SK-N-MC (cell line): ENCODE results near the gene NPAS4.

ENCODE experiments used
- DNase-seq: peaks from one replicate; pipeline ENCODE4 v3.0.0-alpha.2; 2011; ENCODE audit warnings: low read depth, low spot score
- H3K27ac ChIP-seq: fragments of 200-600 bp; sonication (generic); 2 replicates; pipeline ENCODE4 v1.5.1; 2016; ENCODE audit warnings: mixed run types
- H3K36me3 ChIP-seq: fragments of 200-600 bp; sonication (generic); 2 replicates; pipeline ENCODE4 v1.6.1; 2017; ENCODE audit warnings: antibody characterized with exemption, low read length, mixed read lengths; ENCODE audit not compliant: insufficient read depth
- H3K4me3 ChIP-seq: fragments of 200-600 bp; sonication (generic); 2 replicates; pipeline ENCODE4 v1.5.1; 2016
- H3K9ac ChIP-seq: fragments of 200-600 bp; sonication (generic); 2 replicates; pipeline ENCODE4 v1.8.0; 2017; ENCODE audit warnings: mixed run types, mixed read lengths; ENCODE audit not compliant: insufficient read length
- H3K9me3 ChIP-seq: fragments of 200-600 bp; sonication (generic); 2 replicates; pipeline ENCODE4 v1.6.1; 2017; ENCODE audit warnings: low read depth, mild to moderate bottlenecking, antibody characterized with exemption, low read length, moderate library complexity, mixed read lengths
- EZH2 ChIP-seq: fragments of 200-600 bp; sonication (generic); IDR thresholded peaks from one replicate; pipeline ENCODE4 v1.6.1; 2017; ENCODE audit warnings: antibody characterized with exemption
- FOXP2 ChIP-seq: optimal IDR thresholded peaks from 2 replicates; pipeline ENCODE3; 2011; ENCODE audit warnings: mild to moderate bottlenecking, moderate library complexity; ENCODE audit not compliant: insufficient read depth; ENCODE audit errors: extremely low read length, control extremely low read depth
- POLR2AphosphoS5 ChIP-seq: IDR thresholded peaks from 2 replicates; pipeline ENCODE4 v1.6.1; 2012; ENCODE audit warnings: mild to moderate bottlenecking, low read depth, low read length, borderline replicate concordance

The NPAS4 gene

DNA sequence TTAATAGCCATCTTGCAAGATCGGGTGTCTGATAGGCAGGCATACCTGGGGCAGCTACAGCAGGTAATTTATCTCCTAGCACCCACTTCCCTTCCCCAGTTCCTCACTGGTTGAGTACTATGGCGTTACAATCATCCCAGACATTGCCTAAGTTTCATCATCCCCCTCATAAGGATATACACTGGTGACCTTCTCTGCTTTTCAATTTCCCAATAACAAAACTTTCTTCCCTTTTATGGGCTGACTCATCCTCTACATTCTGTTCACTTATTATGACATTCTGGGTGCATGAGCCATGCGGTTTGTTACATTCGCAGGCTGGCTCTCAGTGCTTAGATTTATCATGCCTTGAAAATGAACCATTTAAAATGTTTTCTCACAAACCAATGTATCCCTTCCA lies 22.8 kb downstream of the NPAS4 start:
- H3K27ac ChIP-seq: no peak overlapping the region
- DNase-seq: no peak
- no peak overlapping the region for H3K4me3 ChIP-seq
- H3K9me3 ChIP-seq: no peaks in the 10 kb centered on the region
- TF ChIP-seq POLR2AphosphoS5: no peak
- no peak for TF ChIP-seq FOXP2
- TF ChIP-seq EZH2: no peak
- H3K36me3 ChIP-seq: no peaks in the 10 kb centered on the region
- no peak overlapping the region for H3K9ac ChIP-seq

DNA sequence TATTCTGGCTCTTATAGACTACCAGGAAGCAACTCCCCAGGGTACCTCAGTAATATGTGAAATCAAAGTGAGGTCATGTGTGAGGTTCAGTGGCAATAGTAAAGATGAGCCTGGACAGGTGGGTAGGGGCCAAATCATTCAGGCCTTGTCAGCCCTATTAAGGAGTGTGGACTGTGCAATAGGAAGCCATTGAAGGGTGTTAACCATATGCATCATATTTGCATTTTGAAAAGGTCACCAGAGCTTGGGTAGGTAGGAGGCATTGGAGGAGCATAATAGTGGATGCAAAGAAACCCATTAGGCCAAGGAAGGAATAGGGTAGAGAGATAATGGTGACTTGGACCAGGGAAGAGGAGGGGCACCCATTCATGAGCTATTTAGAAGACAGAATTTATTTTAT lies 26.2 kb downstream of the NPAS4 start:
- no peak overlapping the region for H3K27ac ChIP-seq
- no peak for TF ChIP-seq FOXP2
- no peak for TF ChIP-seq EZH2
- TF ChIP-seq POLR2AphosphoS5: no peak
- no peak overlapping the region for H3K4me3 ChIP-seq
- no peaks in the 10 kb centered on the region for H3K9me3 ChIP-seq
- no peaks in the 10 kb centered on the region for H3K36me3 ChIP-seq
- no peak for DNase-seq
- no peak overlapping the region for H3K9ac ChIP-seq

DNA sequence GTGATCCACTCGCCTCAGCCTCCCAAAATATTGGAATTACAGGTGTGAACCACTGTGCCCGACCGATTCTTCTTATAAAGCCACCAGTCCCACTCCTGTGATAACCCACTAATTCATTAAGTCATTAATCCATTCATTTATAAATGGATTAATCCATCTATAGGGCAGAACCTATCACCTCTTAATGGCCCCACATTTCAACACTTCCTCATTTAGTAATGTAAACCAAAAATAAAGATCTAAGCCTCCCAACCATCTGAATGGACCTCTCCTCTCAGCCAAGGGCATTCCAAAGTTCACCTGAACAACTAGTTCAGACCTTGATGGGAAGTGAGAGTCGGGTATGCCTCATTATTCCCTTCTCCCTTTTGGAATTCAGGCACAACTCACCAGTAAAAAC lies 27.7 kb downstream of the NPAS4 start:
- H3K4me3 ChIP-seq: no peak overlapping the region
- H3K27ac ChIP-seq: no peak overlapping the region
- H3K9me3 ChIP-seq: no peaks in the 10 kb centered on the region
- no peaks in the 10 kb centered on the region for H3K36me3 ChIP-seq
- H3K9ac ChIP-seq: no peak overlapping the region
- DNase-seq: no peak
- TF ChIP-seq EZH2 (no peak), FOXP2 (no peak), POLR2AphosphoS5 (no peak)

DNA sequence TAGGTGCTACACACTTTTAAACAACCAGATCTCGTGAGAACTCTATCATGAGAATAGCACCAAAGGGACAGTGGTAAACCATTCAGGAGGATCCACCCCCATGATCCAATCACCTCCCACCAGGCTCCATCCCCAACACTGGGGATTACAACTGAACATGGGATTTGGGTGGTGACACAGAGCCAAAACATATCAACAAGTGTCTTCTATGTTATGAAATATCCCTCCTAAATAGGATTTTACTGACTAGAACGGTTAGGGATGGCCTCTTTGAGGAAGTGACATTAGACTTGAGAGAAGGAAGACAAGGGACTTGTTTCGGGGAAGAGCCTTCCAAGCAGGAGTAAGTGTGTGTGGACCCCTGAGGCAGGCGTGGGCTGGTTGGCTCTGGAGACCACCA lies 29.7 kb downstream of the NPAS4 start:
- Histone ChIP-seq H3K27ac (no peak overlapping the region), H3K4me3 (no peak overlapping the region), H3K9me3 (no peaks in the 10 kb centered on the region), H3K36me3 (no peaks in the 10 kb centered on the region), H3K9ac (no peak overlapping the region)
- DNase-seq: no peak
- TF ChIP-seq EZH2 (no peak), POLR2AphosphoS5 (no peak), FOXP2 (no peak)

DNA sequence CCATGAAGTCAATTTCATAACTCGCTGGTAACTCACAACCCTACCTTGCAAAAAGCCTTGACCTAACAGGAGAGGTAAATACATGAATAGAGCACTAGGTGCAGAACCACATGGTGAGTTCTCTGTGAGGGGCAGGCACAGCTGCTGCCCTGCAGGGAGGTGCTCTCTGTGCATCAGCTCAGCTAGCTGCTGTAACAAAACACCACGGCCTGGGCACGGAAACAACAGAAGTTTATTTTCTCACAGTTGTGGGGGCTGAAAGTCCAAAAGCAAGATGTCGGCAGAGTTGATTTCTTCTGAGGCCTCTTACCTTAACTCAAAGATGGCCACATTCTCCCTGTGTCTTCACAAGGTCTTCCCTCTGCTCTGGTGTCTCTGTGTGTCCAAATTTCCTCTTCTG lies 30.8 kb downstream of the NPAS4 start:
- Histone ChIP-seq H3K9ac (no peak overlapping the region), H3K4me3 (no peak overlapping the region), H3K27ac (no peak overlapping the region), H3K9me3 (no peaks in the 10 kb centered on the region), H3K36me3 (no peaks in the 10 kb centered on the region)
- TF ChIP-seq EZH2 (no peak), POLR2AphosphoS5 (no peak), FOXP2 (no peak)
- no peak for DNase-seq

DNA sequence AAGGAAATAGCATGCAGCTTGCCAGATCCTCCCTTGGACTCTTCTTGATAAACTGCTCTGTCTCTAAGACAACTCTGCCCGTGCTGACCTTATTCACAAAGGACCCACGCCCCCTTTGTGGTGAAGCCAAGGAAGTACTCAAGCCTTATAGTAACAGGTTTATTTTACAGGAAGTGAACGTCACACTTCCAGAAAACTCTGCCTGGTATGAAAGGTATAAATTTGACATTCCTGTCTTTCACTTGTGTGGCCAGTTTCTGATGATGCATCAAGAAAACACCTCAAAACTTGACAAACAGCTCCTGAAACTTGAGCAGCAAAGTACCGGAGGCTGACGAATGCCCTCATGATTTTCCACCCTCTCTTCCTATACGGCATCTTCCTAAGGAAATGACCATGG lies 33.4 kb downstream of the NPAS4 start:
- no peak overlapping the region for H3K9ac ChIP-seq
- TF ChIP-seq EZH2: no peak
- no peak for TF ChIP-seq POLR2AphosphoS5
- TF ChIP-seq FOXP2: no peak
- no peak for DNase-seq
- no peak overlapping the region for H3K27ac ChIP-seq
- no peaks in the 10 kb centered on the region for H3K36me3 ChIP-seq
- no peaks in the 10 kb centered on the region for H3K9me3 ChIP-seq
- H3K4me3 ChIP-seq: no peak overlapping the region

DNA sequence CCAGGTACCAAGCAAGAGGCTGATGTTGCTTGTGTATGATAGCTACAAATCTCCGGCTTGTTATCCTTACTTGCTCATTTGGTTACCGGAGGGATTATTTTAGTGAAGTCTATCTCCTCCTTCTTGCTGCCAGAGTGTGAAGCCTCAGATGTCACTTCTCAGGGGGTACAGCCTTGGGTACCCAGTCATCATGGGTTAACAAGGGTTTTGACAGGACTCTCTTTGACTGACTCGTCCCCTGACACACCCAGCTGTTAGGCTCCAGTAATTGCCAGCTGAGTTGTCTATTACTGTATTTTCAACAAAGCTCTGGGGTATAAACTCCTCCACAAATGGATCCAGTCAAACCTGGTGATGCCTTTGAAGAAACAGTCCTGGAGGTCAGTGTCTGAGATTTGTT lies 34.0 kb downstream of the NPAS4 start:
- Histone ChIP-seq H3K9ac (no peak overlapping the region), H3K27ac (no peak overlapping the region)

DNA sequence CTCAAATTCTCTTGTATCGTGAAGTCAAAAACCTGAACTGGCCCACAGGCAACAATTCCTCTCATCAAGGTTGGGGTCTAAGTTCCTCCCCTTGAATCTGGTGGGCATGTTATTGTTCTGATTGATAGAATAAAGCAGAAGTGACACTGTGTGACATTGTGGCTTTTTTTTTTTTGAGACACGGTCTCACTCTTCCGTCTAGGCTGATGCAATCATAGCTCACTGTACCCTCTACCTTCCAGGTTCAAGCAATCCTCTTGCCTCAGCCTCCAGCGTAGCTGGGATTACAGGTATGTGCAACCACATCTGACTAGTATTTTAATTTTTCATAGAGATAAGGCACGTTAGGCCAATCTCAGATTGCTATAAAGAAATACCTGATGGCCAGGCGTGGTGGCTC lies 37.0 kb downstream of the NPAS4 start:
- Histone ChIP-seq H3K27ac (no peak overlapping the region), H3K36me3 (no peaks in the 10 kb centered on the region), H3K9ac (no peak overlapping the region), H3K9me3 (no peaks in the 10 kb centered on the region), H3K4me3 (no peak overlapping the region)
- no peak for DNase-seq
- TF ChIP-seq EZH2 (no peak), FOXP2 (no peak), POLR2AphosphoS5 (no peak)

More for the DNA sequence above, 34.0 kb downstream of the NPAS4 start:
- no peak for DNase-seq
- no peak overlapping the region for H3K4me3 ChIP-seq
- TF ChIP-seq FOXP2: no peak
- TF ChIP-seq EZH2: no peak
- TF ChIP-seq POLR2AphosphoS5: no peak
- no peaks in the 10 kb centered on the region for H3K36me3 ChIP-seq
- H3K9me3 ChIP-seq: no peaks in the 10 kb centered on the region

DNA sequence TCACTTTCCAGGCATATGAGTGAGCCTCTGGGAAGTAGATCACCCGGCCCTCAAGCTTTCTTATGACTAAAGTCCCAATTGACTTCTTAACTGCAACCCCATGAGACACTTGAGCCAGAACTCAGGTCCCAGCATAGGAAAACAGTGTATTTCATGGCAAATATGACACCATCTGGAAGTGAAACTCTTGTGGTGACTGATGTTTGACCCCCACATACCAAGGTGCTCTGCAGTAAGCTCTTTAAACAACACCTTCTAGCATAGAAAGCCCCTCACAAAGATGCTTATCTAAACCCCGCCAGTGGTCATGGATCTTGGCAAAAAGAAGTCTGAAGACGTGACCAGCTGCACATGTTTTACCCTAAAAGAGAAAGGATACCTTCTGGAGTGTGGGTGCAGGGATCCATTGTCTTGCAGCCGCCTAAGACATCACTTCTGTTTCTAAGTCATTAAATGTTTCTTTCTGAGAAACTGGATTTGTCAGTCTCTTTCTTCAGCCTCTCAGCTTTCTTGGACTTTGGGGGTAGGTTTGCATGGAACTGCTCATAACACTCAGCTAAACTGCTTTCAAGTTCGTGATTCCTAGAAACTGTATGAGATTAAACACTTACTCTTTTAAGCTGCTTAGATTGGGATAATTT lies 38.4 kb downstream of the NPAS4 start:
- no peaks in the 10 kb centered on the region for H3K9me3 ChIP-seq
- no peak overlapping the region for H3K4me3 ChIP-seq
- TF ChIP-seq EZH2 (no peak), POLR2AphosphoS5 (no peak), FOXP2 (no peak)
- no peak for DNase-seq
- H3K27ac ChIP-seq: no peak overlapping the region
- no peaks in the 10 kb centered on the region for H3K36me3 ChIP-seq
- H3K9ac ChIP-seq: no peak overlapping the region
